Trophoblast cell (in vitro differentiated cells and primary cell): ENCODE results near the gene LTA4H.

Source experiments
- DNase-seq, 2 donors: peaks; one replicate each; pipeline ENCODE4 v3.0.0-alpha.2; 2016
- H2AFZ ChIP-seq: 2 replicates; pipeline ENCODE4 v1.6.1; 2013; ENCODE audit warnings: low read length, moderate library complexity, mild to moderate bottlenecking; ENCODE audit not compliant: insufficient read depth, poor library complexity
- H2AK5ac ChIP-seq: 2 replicates; pipeline ENCODE4 v1.6.1; 2013; ENCODE audit warnings: mild to moderate bottlenecking, low read length
- H2BK120ac ChIP-seq: 2 replicates; pipeline ENCODE4 v1.6.1; 2013; ENCODE audit warnings: low read length, mild to moderate bottlenecking, moderate library complexity; ENCODE audit not compliant: insufficient read depth, poor library complexity
- H2BK12ac ChIP-seq: 2 replicates; pipeline ENCODE4 v1.6.1; 2013; ENCODE audit warnings: mild to moderate bottlenecking, low read length, moderate library complexity
- H2BK5ac ChIP-seq: 2 replicates; pipeline ENCODE4 v1.6.1; 2013; ENCODE audit warnings: low read length, low read depth, moderate library complexity, mild to moderate bottlenecking; ENCODE audit not compliant: poor library complexity
- H3K14ac ChIP-seq: 2 replicates; pipeline ENCODE4 v1.6.1; 2013; ENCODE audit warnings: mild to moderate bottlenecking, low read length
- H3K18ac ChIP-seq: 2 replicates; pipeline ENCODE4 v1.6.1; 2013; ENCODE audit warnings: mild to moderate bottlenecking, low read length
- H3K23ac ChIP-seq: 2 replicates; pipeline ENCODE4 v1.6.1; 2013; ENCODE audit warnings: low read length
- H3K27ac ChIP-seq: 2 replicates; pipeline ENCODE4 v1.5.1; 2013; ENCODE audit warnings: low read depth, mild to moderate bottlenecking, inconsistent platforms, low read length, moderate library complexity
- H3K27me3 ChIP-seq: 2 replicates; pipeline ENCODE4 v1.6.1; 2013; ENCODE audit warnings: inconsistent platforms, mild to moderate bottlenecking, low read length, moderate library complexity; ENCODE audit not compliant: insufficient read depth
- H3K36me3 ChIP-seq, 2 experiments: 1 replicate in 1 of 2; 2 replicates in 1 of 2; pipeline ENCODE4 v1.6.1; 2013; ENCODE audit warnings: low read length in 2 of 2, mild to moderate bottlenecking in 2 of 2, moderate library complexity in 1 of 2; ENCODE audit not compliant: insufficient read depth in 2 of 2, control insufficient read depth in 1 of 2
- H3K4ac ChIP-seq: 2 replicates; pipeline ENCODE4 v1.6.1; 2013; ENCODE audit warnings: low read depth, mild to moderate bottlenecking, low read length, moderate library complexity
- H3K4me1 ChIP-seq, 2 experiments: 1 replicate in 1 of 2; 2 replicates in 1 of 2; pipeline ENCODE4 v1.6.1; 2013; ENCODE audit warnings: low read length in 2 of 2, mild to moderate bottlenecking in 2 of 2, moderate library complexity in 1 of 2; ENCODE audit not compliant: insufficient read depth in 2 of 2, control insufficient read depth in 1 of 2
- H3K4me2 ChIP-seq: 2 replicates; pipeline ENCODE4 v1.6.1; 2013; ENCODE audit warnings: inconsistent platforms, mild to moderate bottlenecking, low read length, moderate library complexity
- H3K4me3 ChIP-seq: 2 replicates; pipeline ENCODE4 v1.5.1; 2013; ENCODE audit warnings: mild to moderate bottlenecking, low read depth, low read length, inconsistent platforms
- H3K79me1 ChIP-seq: one replicate; pipeline ENCODE4 v1.6.1; 2013; ENCODE audit warnings: low read length
- H3K79me2 ChIP-seq: 2 replicates; pipeline ENCODE4 v1.6.1; 2013; ENCODE audit warnings: low read length, mild to moderate bottlenecking; ENCODE audit not compliant: control insufficient read depth, insufficient read depth, poor library complexity
- H3K9ac ChIP-seq: 2 replicates; pipeline ENCODE4 v1.6.1; 2013; ENCODE audit warnings: mild to moderate bottlenecking, low read length
- H3K9me3 ChIP-seq: 2 replicates; pipeline ENCODE4 v1.6.1; 2013; ENCODE audit warnings: low read depth, mild to moderate bottlenecking, control low read depth, inconsistent platforms, low read length; ENCODE audit not compliant: insufficient read depth
- H4K12ac ChIP-seq: 2 replicates; pipeline ENCODE4 v1.6.1; 2013; ENCODE audit warnings: low read depth, mild to moderate bottlenecking, low read length, moderate library complexity
- H4K8ac ChIP-seq: 2 replicates; pipeline ENCODE4 v1.6.1; 2013; ENCODE audit warnings: low read depth, mild to moderate bottlenecking, low read length, moderate library complexity
- H4K91ac ChIP-seq: one replicate; pipeline ENCODE4 v1.6.1; 2013; ENCODE audit warnings: low read depth, mild to moderate bottlenecking, low read length, moderate library complexity
- WGBS: extraction: QIAGEN DNeasy Blood & Tissue Kit; methylation state at CpG from one replicate; pipeline ENCODE4 v1.1.7; 2013; ENCODE audit warnings: missing lambda C conversion rate; ENCODE audit not compliant: insufficient read length, insufficient coverage; ENCODE audit errors: extremely low coverage; 5-methylcytosine and 5-hydroxymethylcytosine counted together

The LTA4H gene

DNA sequence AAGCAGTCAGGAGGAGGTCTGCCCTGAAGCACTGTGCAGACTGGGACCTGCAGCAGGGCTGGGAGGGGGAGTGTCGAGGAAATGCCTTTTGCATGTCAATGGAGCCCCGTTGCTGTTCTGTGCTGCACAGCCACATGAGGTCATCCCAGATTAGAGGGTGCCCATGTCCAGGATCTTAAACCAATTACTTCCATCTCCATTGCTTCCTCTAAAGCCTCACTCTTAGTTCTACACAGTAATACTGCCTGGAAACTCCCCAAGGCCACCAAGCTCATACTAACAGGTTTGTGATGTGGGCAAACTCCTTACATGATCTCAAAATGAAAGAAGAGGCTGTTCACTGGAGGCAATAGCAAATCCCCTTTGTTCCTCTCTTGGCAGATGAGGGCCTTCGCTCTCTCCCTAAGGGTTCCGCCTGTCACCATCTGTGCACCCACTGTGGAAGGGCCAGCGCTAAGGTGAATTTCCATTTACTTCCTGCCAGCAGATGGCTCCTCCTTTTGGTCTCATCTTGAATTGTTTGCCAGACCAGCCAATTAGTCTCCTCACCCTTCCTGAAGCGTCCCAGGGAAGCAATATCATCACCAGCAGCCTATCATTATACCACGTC, 35.4 kb upstream of the LTA4H start:
- no peaks in the 10 kb centered on the region for H3K79me1 ChIP-seq
- no peak overlapping the region for H3K23ac ChIP-seq
- no peaks in the 10 kb centered on the region for H3K27me3 ChIP-seq
- no peak overlapping the region for H2BK120ac ChIP-seq
- no peak overlapping the region for H3K4me3 ChIP-seq
- no peaks in the 10 kb centered on the region for H3K36me3 ChIP-seq
- no peak overlapping the region for H2BK12ac ChIP-seq
- DNase-seq: peak in 1 of 2 donors; percentile 28
- no peak overlapping the region for H3K27ac ChIP-seq
- no peaks in the 10 kb centered on the region for H3K9me3 ChIP-seq
- no peak overlapping the region for H3K4me2 ChIP-seq
- peaks cover 4 to 7% of the 10 kb centered on the region in 2 experiments for H3K4me1 ChIP-seq
- H2AK5ac ChIP-seq: no peak overlapping the region
- no peaks in the 10 kb centered on the region for H3K79me2 ChIP-seq
- no peak overlapping the region for H3K18ac ChIP-seq
- H2AFZ ChIP-seq: no peak overlapping the region
- no peak overlapping the region for H3K4ac ChIP-seq
- H2BK5ac ChIP-seq: no peak overlapping the region
- H4K12ac ChIP-seq: no peak overlapping the region
- H4K8ac ChIP-seq: no peak overlapping the region
- H3K9ac ChIP-seq: no peak overlapping the region
- WGBS: no CpG with 5 or more reads among the region's 7 CpGs
- H3K14ac ChIP-seq: no peak overlapping the region
- no peak overlapping the region for H4K91ac ChIP-seq

DNA sequence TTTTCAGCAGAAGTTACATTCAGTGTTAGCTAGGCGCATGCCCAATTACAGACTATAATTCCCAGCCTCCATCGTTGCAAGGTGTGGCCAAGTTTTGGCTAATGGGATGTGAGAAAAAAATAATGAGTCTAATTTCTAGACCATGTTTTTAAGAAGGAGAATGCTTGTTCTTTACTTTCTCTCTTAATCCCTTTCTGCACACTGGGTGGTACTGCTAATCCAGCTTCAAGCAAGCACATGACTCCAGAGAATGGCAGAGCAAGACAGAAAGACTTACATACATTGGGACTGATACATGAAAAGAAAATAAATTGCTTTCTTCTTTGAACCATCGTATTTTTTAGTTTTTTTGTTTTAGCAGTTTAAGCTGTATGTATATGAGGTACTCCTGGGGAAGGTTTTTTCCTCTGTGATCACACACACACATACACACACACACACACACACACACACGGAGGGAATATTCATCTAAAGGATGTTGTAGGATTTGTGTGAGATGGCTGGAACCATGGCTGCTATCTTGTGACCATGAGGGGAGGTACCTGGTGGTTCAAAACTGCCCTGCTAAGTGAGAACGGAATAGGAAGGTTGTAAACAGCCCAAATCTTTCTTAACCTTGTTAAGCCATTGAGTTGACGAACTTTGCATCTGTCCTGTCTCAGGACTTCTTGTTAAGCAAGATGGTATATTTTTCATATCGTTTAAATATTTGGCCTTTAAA, 34.3 kb upstream of the LTA4H start:
- H3K18ac ChIP-seq: no peak overlapping the region
- H2AFZ ChIP-seq: no peak overlapping the region
- H3K27ac ChIP-seq: no peak overlapping the region
- no CpG with 5 or more reads among the region's 7 CpGs for WGBS
- H4K91ac ChIP-seq: no peak overlapping the region
- H3K14ac ChIP-seq: no peak overlapping the region
- H4K12ac ChIP-seq: no peak overlapping the region
- no peak overlapping the region for H4K8ac ChIP-seq
- H3K4me3 ChIP-seq: no peak overlapping the region
- DNase-seq: no peak
- no peak overlapping the region for H2BK12ac ChIP-seq
- H2BK5ac ChIP-seq: no peak overlapping the region
- no peak overlapping the region for H2BK120ac ChIP-seq
- no peak overlapping the region for H3K9ac ChIP-seq
- no peaks in the 10 kb centered on the region for H3K36me3 ChIP-seq
- no peaks in the 10 kb centered on the region for H3K27me3 ChIP-seq
- H2AK5ac ChIP-seq: no peak overlapping the region
- peaks cover 4 to 7% of the 10 kb centered on the region in 2 experiments for H3K4me1 ChIP-seq
- no peaks in the 10 kb centered on the region for H3K79me2 ChIP-seq
- no peak overlapping the region for H3K23ac ChIP-seq
- no peak overlapping the region for H3K4me2 ChIP-seq
- H3K79me1 ChIP-seq: no peaks in the 10 kb centered on the region
- no peak overlapping the region for H3K4ac ChIP-seq
- no peaks in the 10 kb centered on the region for H3K9me3 ChIP-seq

DNA sequence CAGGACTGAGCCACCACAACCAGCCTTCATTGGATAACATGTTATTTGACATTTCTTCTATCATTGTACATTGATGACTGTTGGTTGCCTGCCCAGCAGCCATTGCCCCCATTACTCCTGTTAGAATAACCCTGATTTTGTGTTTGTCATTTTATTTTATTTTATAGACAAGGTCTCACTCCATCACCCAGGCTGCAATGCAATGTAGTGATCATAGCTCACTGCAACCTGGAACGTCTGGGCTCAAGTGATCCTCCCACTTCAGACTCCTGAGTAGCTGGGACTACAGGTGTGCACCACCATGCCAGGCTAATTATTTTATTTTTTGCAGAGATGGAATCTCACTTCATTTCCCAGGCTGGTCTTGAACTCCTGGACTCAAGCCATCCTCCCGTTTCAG, 33.2 kb upstream of the LTA4H start:
- Histone ChIP-seq H3K18ac (no peak overlapping the region), H3K4me1 (peaks cover 4 to 7% of the 10 kb centered on the region in 2 experiments), H3K36me3 (no peaks in the 10 kb centered on the region), H3K27ac (no peak overlapping the region), H4K8ac (no peak overlapping the region), H3K14ac (no peak overlapping the region), H3K4ac (no peak overlapping the region), H2BK5ac (no peak overlapping the region), H3K79me2 (no peaks in the 10 kb centered on the region), H3K27me3 (no peaks in the 10 kb centered on the region), H3K9ac (no peak overlapping the region), H3K79me1 (no peaks in the 10 kb centered on the region), H2BK120ac (no peak overlapping the region), H3K23ac (no peak overlapping the region), H3K4me3 (no peak overlapping the region), H3K4me2 (no peak overlapping the region), H2AK5ac (no peak overlapping the region), H2BK12ac (no peak overlapping the region), H4K91ac (no peak overlapping the region), H3K9me3 (no peaks in the 10 kb centered on the region), H2AFZ (no peak overlapping the region), H4K12ac (no peak overlapping the region)
- no CpG with 5 or more reads among the region's 2 CpGs for WGBS
- no peak for DNase-seq

DNA sequence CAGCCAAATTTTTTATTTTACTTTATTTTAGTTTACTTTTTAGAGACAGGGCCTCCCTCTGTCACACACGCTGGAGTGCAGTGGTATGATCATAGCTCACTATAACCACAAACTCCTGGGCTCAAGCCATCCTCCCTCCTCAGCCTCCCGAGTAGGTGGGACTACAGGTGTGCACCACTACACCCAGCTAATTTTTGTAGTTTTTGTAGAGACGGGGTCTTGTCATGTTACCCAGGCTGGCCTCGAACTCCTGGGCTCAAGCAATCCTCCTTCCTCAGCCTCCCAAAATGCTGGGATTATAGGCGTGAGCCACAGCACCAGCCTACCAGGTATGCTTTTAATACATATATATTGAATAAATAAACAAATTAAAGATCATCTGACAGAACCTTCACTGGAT, 32.7 kb upstream of the LTA4H start:
- no peak overlapping the region for H3K14ac ChIP-seq
- no peak overlapping the region for H3K4me3 ChIP-seq
- H2BK120ac ChIP-seq: no peak overlapping the region
- no peak overlapping the region for H3K18ac ChIP-seq
- H3K4me2 ChIP-seq: no peak overlapping the region
- no peak overlapping the region for H4K8ac ChIP-seq
- no peak overlapping the region for H2AFZ ChIP-seq
- H3K23ac ChIP-seq: no peak overlapping the region
- H2BK5ac ChIP-seq: no peak overlapping the region
- no peak overlapping the region for H3K9ac ChIP-seq
- H3K9me3 ChIP-seq: no peaks in the 10 kb centered on the region
- WGBS: no CpG with 5 or more reads among the region's 5 CpGs
- no peak for DNase-seq
- no peak overlapping the region for H3K27ac ChIP-seq
- no peak overlapping the region for H4K91ac ChIP-seq
- no peak overlapping the region for H2BK12ac ChIP-seq
- peaks cover 0 to 3% of the 10 kb centered on the region in 2 experiments for H3K4me1 ChIP-seq
- H3K4ac ChIP-seq: no peak overlapping the region
- H2AK5ac ChIP-seq: no peak overlapping the region
- no peaks in the 10 kb centered on the region for H3K36me3 ChIP-seq
- H3K79me2 ChIP-seq: no peaks in the 10 kb centered on the region
- no peaks in the 10 kb centered on the region for H3K27me3 ChIP-seq
- H4K12ac ChIP-seq: no peak overlapping the region
- no peaks in the 10 kb centered on the region for H3K79me1 ChIP-seq
